T-helper 1 cell treated with Interleukin-12 subunit alpha and Interleukin-12 subunit beta and Interleukin-4 antibody, amounts not matched to agents 30 μg/mL and 1 μg/mL, for 36 hours (primary cell): ENCODE measurements around the gene ERMAP.

Experiments
- H3K27ac Mint-ChIP-seq: one replicate; pipeline ENCODE4 v1.8.0; 2021; ENCODE audit warnings: mild to moderate bottlenecking, mixed read lengths
- H3K27me3 Mint-ChIP-seq: one replicate; pipeline ENCODE4 v1.8.0; 2021; ENCODE audit warnings: low read depth, mixed read lengths
- H3K36me3 Mint-ChIP-seq: one replicate; pipeline ENCODE4 v1.8.0; 2021; ENCODE audit warnings: low read depth, mixed read lengths
- H3K4me1 Mint-ChIP-seq: one replicate; pipeline ENCODE4 v1.8.0; 2021; ENCODE audit warnings: low read depth, mixed read lengths
- H3K4me3 Mint-ChIP-seq: one replicate; pipeline ENCODE4 v1.8.0; 2021; ENCODE audit warnings: mild to moderate bottlenecking, moderate library complexity, mixed read lengths
- H3K9me3 Mint-ChIP-seq: one replicate; pipeline ENCODE4 v1.8.0; 2021; ENCODE audit warnings: mixed read lengths

The ERMAP gene, protein sequence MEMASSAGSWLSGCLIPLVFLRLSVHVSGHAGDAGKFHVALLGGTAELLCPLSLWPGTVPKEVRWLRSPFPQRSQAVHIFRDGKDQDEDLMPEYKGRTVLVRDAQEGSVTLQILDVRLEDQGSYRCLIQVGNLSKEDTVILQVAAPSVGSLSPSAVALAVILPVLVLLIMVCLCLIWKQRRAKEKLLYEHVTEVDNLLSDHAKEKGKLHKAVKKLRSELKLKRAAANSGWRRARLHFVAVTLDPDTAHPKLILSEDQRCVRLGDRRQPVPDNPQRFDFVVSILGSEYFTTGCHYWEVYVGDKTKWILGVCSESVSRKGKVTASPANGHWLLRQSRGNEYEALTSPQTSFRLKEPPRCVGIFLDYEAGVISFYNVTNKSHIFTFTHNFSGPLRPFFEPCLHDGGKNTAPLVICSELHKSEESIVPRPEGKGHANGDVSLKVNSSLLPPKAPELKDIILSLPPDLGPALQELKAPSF

DNA sequence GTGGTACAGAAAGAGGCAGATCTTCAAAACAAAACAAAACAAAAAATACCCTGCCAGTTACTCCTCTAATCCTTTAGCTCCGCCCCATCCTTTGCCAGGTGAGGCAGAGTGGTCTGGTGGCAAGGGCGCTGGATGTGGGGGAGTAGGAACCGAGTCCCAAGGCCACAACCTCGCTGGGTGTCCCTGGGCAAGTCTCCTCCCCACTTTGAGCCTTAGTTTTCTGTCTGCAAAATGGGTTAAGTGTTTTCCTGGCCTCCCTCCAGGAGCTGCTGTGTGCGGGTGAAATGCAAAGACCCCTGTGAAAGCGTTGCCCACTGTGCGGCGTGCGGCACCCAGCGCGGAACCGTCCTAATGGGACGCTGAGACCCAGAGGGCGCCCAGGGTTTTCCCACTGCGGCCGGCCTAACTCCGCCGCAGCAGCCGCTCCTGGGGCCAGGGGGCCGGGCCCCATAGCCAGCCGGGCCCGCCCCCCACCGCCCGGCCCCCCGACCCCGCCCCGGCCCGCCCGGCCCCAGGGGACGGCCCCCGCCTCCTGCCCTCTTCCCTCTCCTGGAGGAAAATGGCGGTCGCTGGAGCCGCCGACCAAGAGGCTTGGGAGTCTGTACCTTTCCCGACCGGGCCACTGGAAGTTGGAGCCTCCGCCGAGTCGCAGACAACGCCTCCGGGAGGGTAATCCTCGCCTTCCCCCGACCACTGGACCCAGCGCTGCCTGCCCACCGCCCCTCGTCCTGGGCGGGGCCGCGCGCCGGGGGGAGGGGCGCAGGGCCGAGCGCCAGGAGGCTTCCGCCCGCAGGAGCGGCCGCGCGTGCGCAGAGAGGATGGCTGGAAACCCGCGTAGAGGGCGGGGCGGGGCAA is at the start of gene ERMAP, which contains the start of gene SVBP:
TSS of gene ERMAP (plus strand) at position 538 of the 855 bp plus-strand sequence. CDS start 13,327 bp downstream, outside the sequence.
TSS of gene SVBP (minus strand) at position 813 of the 855 bp plus-strand sequence. CDS start 853 bp downstream, outside the sequence.
- H3K4me3 Mint-ChIP-seq, result peak within 1 kb of the TSS; percentile 82
- peak within 1 kb of the TSS; percentile 78 for H3K27ac Mint-ChIP-seq
- H3K36me3 Mint-ChIP-seq, result peaks cover 8% of the 10 kb centered on the region
- H3K27me3 Mint-ChIP-seq, result peaks cover 5% of the 10 kb centered on the region
- H3K4me1 Mint-ChIP-seq, result peaks cover 13% of the 10 kb centered on the region
- no peaks in the 10 kb centered on the region for H3K9me3 Mint-ChIP-seq

DNA sequence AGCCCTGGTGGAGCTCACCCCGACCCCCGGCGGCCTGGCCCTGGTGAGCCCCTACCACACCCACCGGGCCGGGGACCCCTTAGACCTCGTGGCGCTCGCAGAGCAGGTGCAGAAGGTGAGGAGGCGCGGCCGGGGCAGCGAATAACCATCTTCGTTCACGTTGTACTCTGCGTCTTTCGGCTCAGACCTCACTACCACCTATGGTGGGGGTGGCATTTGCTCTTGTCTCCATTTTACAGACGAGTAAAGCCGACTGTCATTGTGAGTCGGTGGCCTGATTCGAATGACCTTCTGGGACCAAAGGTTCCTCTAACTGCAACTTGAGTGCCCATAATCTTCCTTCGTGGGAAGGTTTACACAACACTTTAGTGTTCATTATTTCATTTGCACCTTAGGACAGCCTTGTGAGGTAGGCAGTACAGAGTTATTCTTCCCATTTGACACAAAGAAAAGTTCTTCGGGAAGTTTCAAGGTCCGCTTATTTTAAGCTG is 49.4 kb upstream of the ERMAP start:
- Mint-ChIP-seq H3K4me1 (peaks cover 19% of the 10 kb centered on the region), H3K9me3 (no peaks in the 10 kb centered on the region), H3K36me3 (peaks cover 9% of the 10 kb centered on the region), H3K4me3 (no peak overlapping the region), H3K27ac (peak overlapping the region; percentile 88), H3K27me3 (no peaks in the 10 kb centered on the region)

DNA sequence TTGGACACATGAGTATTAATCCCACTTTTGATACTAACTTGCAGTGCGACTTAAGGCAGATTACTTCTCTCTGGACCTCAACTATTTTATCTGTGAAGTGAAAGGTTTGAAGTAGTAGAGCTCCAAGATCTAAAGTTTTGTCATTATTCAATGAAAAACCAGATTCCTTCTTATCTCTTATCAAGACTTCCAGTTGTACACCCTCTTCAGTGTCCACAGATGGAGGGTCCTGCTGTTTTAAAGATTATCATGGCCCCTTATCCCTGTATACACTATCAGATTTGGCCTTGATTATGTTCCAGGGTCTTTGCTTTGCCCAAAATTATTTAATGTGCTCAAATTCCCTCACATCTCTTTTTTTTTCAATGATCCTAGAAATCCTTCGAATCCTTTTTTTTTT is 48.8 kb upstream of the ERMAP start:
- peaks cover 13% of the 10 kb centered on the region for H3K36me3 Mint-ChIP-seq
- H3K4me3 Mint-ChIP-seq, result no peak overlapping the region
- H3K27ac Mint-ChIP-seq, result no peak overlapping the region
- H3K27me3 Mint-ChIP-seq, result no peaks in the 10 kb centered on the region
- peaks cover 17% of the 10 kb centered on the region for H3K4me1 Mint-ChIP-seq
- H3K9me3 Mint-ChIP-seq, result no peaks in the 10 kb centered on the region

DNA sequence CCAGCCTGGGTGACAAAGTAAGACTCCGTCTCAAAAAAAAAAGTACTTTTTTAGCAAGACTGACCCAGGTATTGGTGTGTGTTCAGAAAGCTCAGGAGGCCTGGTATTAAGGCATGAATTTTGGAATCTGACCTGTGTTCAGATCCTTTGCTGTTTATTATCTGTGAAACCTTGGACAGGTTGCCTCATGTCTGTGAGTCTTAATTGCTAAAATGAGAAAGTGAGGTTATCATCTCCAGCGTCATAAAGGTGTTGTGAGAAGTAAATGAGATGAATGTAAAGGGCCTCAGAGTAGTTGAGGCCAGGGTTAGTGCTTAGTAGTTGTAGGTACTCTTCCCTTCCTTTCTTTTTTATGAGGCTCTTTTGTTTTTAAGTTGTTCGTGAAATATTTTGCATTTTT is 47.1 kb upstream of the ERMAP start:
- Mint-ChIP-seq H3K4me1 (peaks cover 17% of the 10 kb centered on the region), H3K27ac (no peak overlapping the region), H3K36me3 (peaks cover 17% of the 10 kb centered on the region), H3K27me3 (no peaks in the 10 kb centered on the region), H3K4me3 (no peak overlapping the region), H3K9me3 (no peaks in the 10 kb centered on the region)

DNA sequence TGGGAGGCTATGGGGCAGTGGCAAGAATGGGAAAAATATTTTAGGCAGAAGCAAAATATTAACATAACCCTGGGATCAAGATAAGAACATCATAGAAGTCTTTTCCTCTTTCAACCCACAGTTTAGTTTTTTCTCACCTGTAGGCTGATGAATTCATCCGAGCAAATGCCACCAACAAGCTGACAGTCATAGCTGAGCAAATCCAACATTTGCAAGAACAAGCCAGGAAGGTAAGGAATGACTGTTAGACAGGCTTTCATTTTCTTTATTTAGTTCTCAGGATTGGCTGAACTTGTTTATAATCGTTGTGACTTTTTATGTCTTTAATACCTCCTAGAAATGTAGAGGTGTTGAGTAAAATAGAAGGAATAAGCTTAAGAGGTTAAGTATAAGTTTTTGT is 43.5 kb upstream of the ERMAP start:
- Mint-ChIP-seq H3K27me3 (no peaks in the 10 kb centered on the region), H3K9me3 (no peaks in the 10 kb centered on the region), H3K36me3 (peaks cover 41% of the 10 kb centered on the region), H3K4me1 (peaks cover 20% of the 10 kb centered on the region), H3K27ac (no peak overlapping the region), H3K4me3 (no peak overlapping the region)

DNA sequence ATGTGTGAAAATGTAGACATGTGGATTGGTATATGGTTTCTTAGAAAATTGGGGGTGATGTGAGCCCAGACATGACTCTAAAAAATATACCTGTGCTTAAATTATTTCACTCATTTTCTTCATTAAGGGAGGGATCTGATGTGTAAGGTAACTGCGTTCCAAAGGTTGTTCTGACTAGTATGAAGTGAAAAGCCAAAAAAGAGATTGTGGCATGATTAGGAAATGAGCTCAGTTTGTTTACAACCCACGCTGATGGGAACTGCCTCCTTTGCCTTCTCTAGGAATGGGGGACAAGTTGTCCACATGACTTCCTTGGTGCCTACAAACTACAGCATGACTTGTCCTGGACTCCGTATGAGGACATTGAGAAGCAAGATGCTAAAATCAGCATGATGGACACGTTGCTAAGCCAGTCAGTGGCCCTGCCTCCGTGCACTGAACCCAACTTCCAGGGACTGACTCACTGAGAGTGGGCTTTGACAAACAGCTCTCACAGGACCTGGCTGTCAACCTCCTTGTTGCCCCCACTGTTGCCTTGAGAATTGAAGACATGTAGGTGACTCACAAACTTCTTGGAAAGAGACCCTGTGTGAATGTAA is 41.9 kb upstream of the ERMAP start:
- H3K36me3 Mint-ChIP-seq, result peaks cover 41% of the 10 kb centered on the region
- no peaks in the 10 kb centered on the region for H3K9me3 Mint-ChIP-seq
- no peak overlapping the region for H3K4me3 Mint-ChIP-seq
- peaks cover 24% of the 10 kb centered on the region for H3K4me1 Mint-ChIP-seq
- H3K27ac Mint-ChIP-seq, result no peak overlapping the region
- no peaks in the 10 kb centered on the region for H3K27me3 Mint-ChIP-seq

DNA sequence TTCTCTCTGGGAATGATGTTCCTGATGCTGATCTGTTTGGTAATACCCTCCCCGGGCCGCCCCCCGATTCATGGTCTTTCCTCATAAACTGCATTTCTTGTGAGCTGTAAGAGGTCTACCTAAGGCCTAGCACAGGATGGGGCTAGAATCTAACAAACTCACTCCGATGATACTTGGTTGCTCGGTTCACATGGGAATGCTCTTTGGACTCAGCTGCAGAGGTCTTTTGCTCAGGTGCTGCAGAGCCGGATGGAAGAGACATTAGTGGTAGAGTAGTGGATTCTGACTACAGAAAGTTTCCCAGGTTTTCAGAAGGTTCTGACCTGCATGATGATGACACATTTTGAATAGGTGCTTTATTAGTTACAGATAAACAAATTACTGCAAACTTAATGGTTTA is 40.4 kb upstream of the ERMAP start:
- peaks cover 42% of the 10 kb centered on the region for H3K36me3 Mint-ChIP-seq
- H3K4me3 Mint-ChIP-seq, result no peak overlapping the region
- no peak overlapping the region for H3K27ac Mint-ChIP-seq
- no peaks in the 10 kb centered on the region for H3K27me3 Mint-ChIP-seq
- no peaks in the 10 kb centered on the region for H3K9me3 Mint-ChIP-seq
- peaks cover 20% of the 10 kb centered on the region for H3K4me1 Mint-ChIP-seq

DNA sequence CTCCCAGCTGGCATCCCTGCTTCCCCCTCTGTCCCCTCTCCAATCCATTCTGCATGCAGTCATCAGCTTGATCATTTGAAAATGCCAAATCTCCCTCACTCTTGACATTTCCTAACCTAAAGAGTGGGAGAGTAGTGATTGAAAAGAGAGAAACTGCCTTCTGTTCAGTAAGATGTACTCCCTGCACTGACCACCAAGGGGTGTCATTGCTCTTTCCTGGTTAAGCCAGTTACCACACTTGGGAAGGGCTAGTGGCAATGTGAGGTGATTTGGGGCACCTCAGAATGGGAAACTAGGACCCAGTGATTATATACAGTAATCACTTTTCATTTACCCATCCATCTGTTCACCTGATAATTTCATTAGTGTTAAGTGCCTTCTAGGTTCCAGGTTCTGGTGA is 39.1 kb upstream of the ERMAP start:
- peaks cover 43% of the 10 kb centered on the region for H3K36me3 Mint-ChIP-seq
- peaks cover 18% of the 10 kb centered on the region for H3K4me1 Mint-ChIP-seq
- H3K4me3 Mint-ChIP-seq, result no peak overlapping the region
- peak overlapping the region; percentile 42 for H3K27ac Mint-ChIP-seq
- no peaks in the 10 kb centered on the region for H3K27me3 Mint-ChIP-seq
- H3K9me3 Mint-ChIP-seq, result no peaks in the 10 kb centered on the region

DNA sequence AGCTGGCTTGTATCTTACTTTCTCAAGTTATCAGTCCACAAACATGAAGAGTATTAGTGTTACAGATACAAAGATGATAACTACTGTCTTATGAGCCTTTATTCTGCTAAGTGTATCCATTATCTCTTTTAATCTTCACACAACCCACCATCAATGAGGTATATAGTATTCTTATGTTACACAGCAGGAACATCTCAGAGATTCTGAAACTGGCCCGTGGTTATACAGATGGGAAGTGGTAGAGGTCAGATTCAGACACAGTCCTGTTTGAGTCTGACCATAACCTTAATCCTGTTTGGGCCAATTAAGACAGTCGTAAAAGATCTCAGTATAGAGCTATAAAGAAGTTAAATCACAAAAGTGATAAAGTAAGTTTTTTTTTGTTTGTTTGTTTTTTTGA is 37.2 kb upstream of the ERMAP start:
- no peaks in the 10 kb centered on the region for H3K27me3 Mint-ChIP-seq
- no peaks in the 10 kb centered on the region for H3K9me3 Mint-ChIP-seq
- peaks cover 39% of the 10 kb centered on the region for H3K36me3 Mint-ChIP-seq
- peaks cover 20% of the 10 kb centered on the region for H3K4me1 Mint-ChIP-seq
- no peak overlapping the region for H3K27ac Mint-ChIP-seq
- H3K4me3 Mint-ChIP-seq, result no peak overlapping the region

DNA sequence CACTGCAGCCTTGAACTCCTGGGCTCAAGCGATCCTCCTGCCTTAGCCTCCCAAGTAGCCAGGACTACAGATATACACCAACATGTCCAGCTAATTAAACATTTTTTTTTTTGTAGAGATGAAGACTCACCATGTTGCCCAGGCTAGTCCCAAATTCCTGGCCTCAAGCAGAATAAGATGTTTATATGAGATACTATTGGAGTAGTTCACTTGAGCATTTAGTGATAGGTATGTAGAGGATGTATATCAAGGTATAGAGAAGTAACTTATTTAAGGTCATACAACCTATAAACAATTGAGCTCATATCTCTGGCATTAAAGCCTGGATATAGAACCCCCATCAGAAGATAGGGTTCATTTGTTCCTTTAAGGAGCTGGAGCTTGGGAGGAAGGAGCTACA is 36.7 kb upstream of the ERMAP start:
- Mint-ChIP-seq H3K4me3 (no peak overlapping the region), H3K27ac (no peak overlapping the region)

DNA sequence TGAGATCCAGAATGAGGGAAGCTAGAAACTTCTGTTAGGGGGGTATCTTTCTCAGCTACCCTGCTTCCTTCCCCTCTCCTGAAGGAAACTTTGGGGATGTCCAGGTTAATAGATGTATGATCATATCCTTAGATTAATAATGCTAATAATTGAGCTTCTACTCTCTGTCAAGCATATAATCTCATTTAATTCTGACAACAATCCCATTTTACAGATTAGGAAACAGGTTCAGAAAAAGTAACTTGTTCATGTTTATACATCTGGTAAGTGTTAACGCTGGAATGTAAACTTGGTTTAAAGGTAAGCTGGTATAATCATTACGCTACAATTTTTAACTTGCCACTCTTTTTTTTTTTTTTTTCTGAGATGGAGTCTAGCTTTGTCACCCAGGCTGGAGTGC is 33.8 kb upstream of the ERMAP start:
- peaks cover 21% of the 10 kb centered on the region for H3K36me3 Mint-ChIP-seq
- H3K27me3 Mint-ChIP-seq, result no peaks in the 10 kb centered on the region
- H3K4me1 Mint-ChIP-seq, result peaks cover 21% of the 10 kb centered on the region
- H3K9me3 Mint-ChIP-seq, result no peaks in the 10 kb centered on the region
- H3K27ac Mint-ChIP-seq, result no peak overlapping the region
- no peak overlapping the region for H3K4me3 Mint-ChIP-seq

More for the DNA sequence above, 36.7 kb upstream of the ERMAP start:
- Mint-ChIP-seq H3K9me3 (no peaks in the 10 kb centered on the region), H3K36me3 (peaks cover 35% of the 10 kb centered on the region), H3K27me3 (no peaks in the 10 kb centered on the region), H3K4me1 (peaks cover 20% of the 10 kb centered on the region)

DNA sequence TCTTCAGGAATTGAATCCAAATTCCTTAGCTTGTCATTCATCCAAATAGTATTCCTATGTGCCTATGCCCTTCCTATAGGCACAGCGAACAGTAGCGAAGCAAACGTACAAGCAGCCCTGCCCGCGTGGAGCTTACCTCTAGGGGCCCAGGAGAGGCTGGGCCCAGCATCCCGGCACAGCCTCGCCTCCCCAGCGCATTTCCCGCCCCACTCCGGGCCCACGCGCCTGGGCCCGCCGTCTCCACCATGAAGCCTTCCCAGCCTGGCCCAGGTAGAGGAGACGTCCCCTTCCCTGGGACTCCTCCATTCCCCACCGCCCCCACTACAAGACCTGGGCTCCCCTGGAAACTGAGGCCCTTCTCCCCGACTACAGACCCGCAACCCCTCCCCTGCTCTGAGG is 32.4 kb upstream of the ERMAP start:
- Mint-ChIP-seq H3K4me3 (no peak overlapping the region), H3K4me1 (peaks cover 14% of the 10 kb centered on the region), H3K36me3 (peaks cover 14% of the 10 kb centered on the region), H3K27me3 (no peaks in the 10 kb centered on the region), H3K27ac (no peak overlapping the region), H3K9me3 (no peaks in the 10 kb centered on the region)

DNA sequence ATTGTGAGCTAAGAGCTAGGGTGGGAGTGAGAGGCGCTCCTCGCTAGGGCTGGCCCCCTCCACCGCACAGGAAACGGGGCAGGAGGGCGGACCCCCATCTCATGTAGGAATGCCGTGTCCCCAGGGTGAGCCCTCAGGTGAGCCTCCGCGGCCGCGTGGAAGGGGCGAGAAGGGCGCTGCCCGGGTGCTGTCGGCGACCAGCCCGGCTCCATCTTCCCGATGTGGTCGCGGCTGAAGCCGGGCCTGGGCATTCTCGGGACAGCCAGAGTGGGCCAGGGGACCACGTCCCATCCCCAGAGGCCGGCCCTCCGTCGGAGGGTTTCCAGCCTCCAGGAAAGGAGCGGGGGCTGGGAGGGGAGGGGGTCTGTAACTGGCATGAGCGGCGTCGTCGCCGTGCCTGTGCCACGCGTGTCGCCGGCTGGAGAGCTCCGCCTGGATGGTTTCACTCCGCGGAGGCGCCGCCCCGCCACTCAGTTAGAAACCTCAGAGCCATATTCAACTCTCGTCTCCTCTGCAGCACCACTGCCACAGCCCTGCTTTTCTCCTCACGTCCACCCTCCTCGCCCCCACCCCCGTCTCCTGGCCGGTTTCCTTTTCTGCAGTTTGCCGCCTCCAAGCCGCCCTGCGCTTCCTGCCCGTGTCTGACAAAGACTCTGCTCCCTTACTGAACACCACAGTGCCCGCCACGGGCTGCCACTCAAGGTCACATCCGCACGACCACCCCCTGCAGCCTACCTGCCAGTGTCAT is 31.8 kb upstream of the ERMAP start, which contains the start of gene TMEM269:
TSS of gene TMEM269 (plus strand) at position 46 of the 748 bp plus-strand sequence. CDS start 4,903 bp downstream, outside the sequence.
- peak within 1 kb of the TSS; percentile 66 for H3K27ac Mint-ChIP-seq

More for the DNA sequence above, 31.8 kb upstream of the ERMAP start, which contains the start of gene TMEM269:
- H3K9me3 Mint-ChIP-seq, result no peaks in the 10 kb centered on the region
- H3K4me3 Mint-ChIP-seq, result peak within 1 kb of the TSS; percentile 62
- peaks cover 14% of the 10 kb centered on the region for H3K36me3 Mint-ChIP-seq
- H3K27me3 Mint-ChIP-seq, result no peaks in the 10 kb centered on the region
- H3K4me1 Mint-ChIP-seq, result peaks cover 11% of the 10 kb centered on the region
